NCI-H446 (cell line): ENCODE data around the gene DPH6.
"Not testable (repeated sequence)": the region's sequence is repeated elsewhere in the genome, so short reads cannot be mapped to it uniquely, and the experiment has no call there.

ENCODE experiments used
- DNase-seq, 2 experiments: peaks; one replicate each; lab custom pipeline; 2025; lab: John Stamatoyannopoulos, UW

The DPH6 gene

DNA sequence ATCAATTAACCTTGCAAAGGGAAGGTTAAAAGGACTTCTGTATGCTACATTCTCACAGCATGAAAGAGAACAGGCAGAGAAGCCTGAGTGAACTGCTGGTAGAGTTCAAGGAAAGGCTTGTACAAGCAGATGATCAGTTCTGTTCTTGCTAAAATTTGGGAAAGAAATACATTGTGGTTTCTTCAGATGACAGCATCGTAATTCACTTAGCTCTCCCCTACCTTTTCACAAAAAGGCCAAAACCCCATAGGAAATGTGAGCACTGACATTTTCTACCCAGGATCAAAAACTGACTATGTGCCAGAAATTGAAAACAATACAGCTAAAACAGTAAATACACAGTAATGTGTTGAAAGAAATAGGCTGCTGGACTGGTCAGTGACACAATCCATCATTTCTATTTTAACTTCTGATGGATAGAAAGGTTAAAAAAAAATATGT, 216.4 kb downstream of the DPH6 start:
- DNase-seq: no peak

GRCh38 chr15:35328836-35329235, 217.1 kb downstream of the DPH6 start:
- not testable (repeated sequence) for DNase-seq

- no peak for DNase-seq
Observed at GRCh38 chr15:35327789-35328188, 218.2 kb downstream of the DPH6 start.

DNA sequence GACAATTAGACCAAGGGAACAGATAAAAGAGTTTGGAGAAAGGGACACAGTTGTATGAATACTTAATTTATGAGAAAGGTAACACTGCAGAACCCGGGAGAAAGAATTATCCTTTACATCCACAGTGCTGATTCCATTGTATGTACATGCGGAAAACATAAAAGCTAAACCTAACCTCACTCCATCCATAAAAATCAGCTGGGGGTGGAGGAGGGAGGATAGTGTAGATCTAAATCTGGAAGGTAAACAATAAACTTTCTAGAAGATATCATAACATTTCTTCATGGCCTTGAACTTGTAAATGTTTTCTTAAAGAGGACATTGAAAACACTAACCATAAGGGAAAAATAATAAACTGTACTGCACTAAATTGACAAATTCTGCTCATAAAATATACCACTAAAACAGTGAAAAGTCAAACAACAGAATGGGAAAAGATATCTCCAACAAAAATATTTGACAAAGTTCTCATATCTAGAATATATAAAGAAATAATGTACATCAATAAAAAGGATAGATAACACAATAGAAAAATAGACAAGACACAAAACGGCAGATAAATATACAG, 220.5 kb downstream of the DPH6 start:
- DNase-seq: no peak

- DNase-seq: no peak
Observed at GRCh38 chr15:35323141-35323540, 222.8 kb downstream of the DPH6 start.

DNA sequence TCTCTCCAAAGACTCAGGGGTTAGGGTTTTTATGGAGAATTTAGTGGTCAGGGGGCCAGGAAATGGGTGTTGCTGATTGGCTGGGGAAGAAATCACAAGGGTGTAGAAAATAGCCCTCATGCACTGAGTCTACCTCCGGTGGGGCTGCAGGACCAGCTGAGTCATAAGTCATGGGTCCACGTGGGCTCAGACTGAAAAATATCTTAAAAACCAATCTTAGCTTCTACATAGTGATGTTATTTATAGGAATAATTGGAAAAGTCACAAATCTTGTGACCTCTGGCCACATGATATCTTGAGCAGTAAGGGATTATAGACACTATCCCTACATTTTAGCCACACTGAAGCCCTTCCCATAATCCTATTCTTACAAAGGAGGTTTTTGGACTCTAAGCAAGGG, 224.0 kb downstream of the DPH6 start:
- DNase-seq: no peak

DNA sequence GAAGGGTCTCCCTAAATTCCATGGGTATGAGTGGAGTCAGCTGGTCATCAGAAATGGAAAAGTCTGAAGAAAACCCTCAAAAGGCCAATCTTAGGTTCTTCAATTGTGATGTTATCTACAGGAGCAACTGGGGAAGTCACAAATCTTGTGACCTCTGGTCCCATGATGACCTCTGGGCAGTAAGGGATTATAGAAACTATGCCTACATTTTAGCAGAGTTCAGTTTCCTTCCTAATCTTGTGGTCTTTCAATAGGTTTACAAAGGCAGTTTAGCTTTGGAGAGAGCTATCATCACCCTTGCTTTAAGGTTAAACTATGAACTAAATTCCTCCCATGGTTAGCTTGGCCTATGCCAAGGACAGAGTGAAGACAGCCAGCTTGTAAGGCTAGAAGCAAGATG, 225.1 kb downstream of the DPH6 start:
- no peak for DNase-seq
